ENCODE measurements around the gene LSP1.

Gene LSP1

GRCh38 chr11:1872267-1872985 is 19.5 kb downstream of the LSP1 start:
- TF ChIP-seq RAD21 (IDR thresholded peaks at IDR 0.05; ENCODE audit: low read depth), result no peak
- TF ChIP-seq MAX (IDR thresholded peaks at IDR 0.05), result no peak

GRCh38 chr11:1873048-1873812 is 20.3 kb downstream of the LSP1 start:
- TF ChIP-seq EP300 (IDR thresholded peaks at IDR 0.05; ENCODE audit: borderline replicate concordance) (no peak), NFIC (IDR thresholded peaks at IDR 0.05) (0 out of 2 replicates have a peak, but pooled peaks have one; percentile 24)

- TF ChIP-seq ZBTB7A (IDR thresholded peaks at IDR 0.05; ENCODE audit: low read depth), result 0 out of 2 replicates have a peak, but pooled peaks have one; percentile 20
Observed at GRCh38 chr11:1874441-1875092, 21.7 kb downstream of the LSP1 start.

- no peak for TF ChIP-seq USF1 (IDR thresholded peaks at IDR 0.05)
- TF ChIP-seq MAX (IDR thresholded peaks at IDR 0.05), result no peak
- TF ChIP-seq FOXM1 (IDR thresholded peaks at IDR 0.05; ENCODE audit: borderline replicate concordance, low read depth), result no peak
- no peak for TF ChIP-seq TEAD4 (IDR thresholded peaks at IDR 0.05)
- TF ChIP-seq TCF12 (IDR thresholded peaks at IDR 0.05; ENCODE audit: low read depth), result no peak
- no peak for TF ChIP-seq EP300 (IDR thresholded peaks at IDR 0.05; ENCODE audit: borderline replicate concordance)
Observed at GRCh38 chr11:1875093-1875850, 22.4 kb downstream of the LSP1 start.

GRCh38 chr11:1876361-1877063 is 23.6 kb downstream of the LSP1 start:
- TF ChIP-seq ZBTB7A (IDR thresholded peaks at IDR 0.05; ENCODE audit: low read depth) (0 out of 2 replicates have a peak, but pooled peaks have one; percentile 46), EP300 (IDR thresholded peaks at IDR 0.05; ENCODE audit: borderline replicate concordance) (no peak), RAD21 (IDR thresholded peaks at IDR 0.05; ENCODE audit: low read depth) (peak; percentile 46; the same call in 1 of the 2 replicates), NFIC (IDR thresholded peaks at IDR 0.05) (no peak)

- TF ChIP-seq USF1 (IDR thresholded peaks at IDR 0.05) (no peak), CREB1 (IDR thresholded peaks at IDR 0.05; ENCODE audit: low read depth) (no peak), ZBTB7A (IDR thresholded peaks at IDR 0.05; ENCODE audit: low read depth) (no peak), RAD21 (IDR thresholded peaks at IDR 0.05; ENCODE audit: low read depth) (no peak), TCF12 (IDR thresholded peaks at IDR 0.05; ENCODE audit: low read depth) (no peak)
Observed at GRCh38 chr11:1877211-1878136, 24.6 kb downstream of the LSP1 start.

GRCh38 chr11:1878137-1879031 is 25.5 kb downstream of the LSP1 start:
- TF ChIP-seq CREB1 (IDR thresholded peaks at IDR 0.05; ENCODE audit: low read depth), result no peak
- no peak for TF ChIP-seq REST (IDR thresholded peaks at IDR 0.05; ENCODE audit: low read depth)
- no peak for TF ChIP-seq MAX (IDR thresholded peaks at IDR 0.05)
- TF ChIP-seq TAF1 (IDR thresholded peaks at IDR 0.05; ENCODE audit: low read depth), result no peak
- TF ChIP-seq RAD21 (IDR thresholded peaks at IDR 0.05; ENCODE audit: low read depth), result no peak
- TF ChIP-seq TEAD4 (IDR thresholded peaks at IDR 0.05), result no peak
- TF ChIP-seq ZBTB7A (IDR thresholded peaks at IDR 0.05; ENCODE audit: low read depth), result no peak
- no peak for TF ChIP-seq TCF12 (IDR thresholded peaks at IDR 0.05; ENCODE audit: low read depth)
- TF ChIP-seq USF1 (IDR thresholded peaks at IDR 0.05), result no peak
- TF ChIP-seq YY1 (IDR thresholded peaks at IDR 0.05; ENCODE audit: low read depth), result no peak
- no peak for TF ChIP-seq CEBPB (IDR thresholded peaks at IDR 0.05)
- no peak for TF ChIP-seq EGR1 (IDR thresholded peaks at IDR 0.05)
- TF ChIP-seq EP300 (IDR thresholded peaks at IDR 0.05; ENCODE audit: borderline replicate concordance), result no peak
- TF ChIP-seq FOXM1 (IDR thresholded peaks at IDR 0.05; ENCODE audit: borderline replicate concordance, low read depth), result no peak
- no peak for TF ChIP-seq NFIC (IDR thresholded peaks at IDR 0.05)

Data from Ishikawa (cell line).